HG02943 (cell line): ENCODE measurements around the gene FNIP2.
"Not testable (repeated sequence)": the region's sequence is repeated elsewhere in the genome, so short reads cannot be mapped to it uniquely, and the experiment has no call there.

ENCODE experiments used
- ATAC-seq: cut with Tn5 transposase; IDR thresholded peaks from one replicate; pipeline ENCODE4 v1.9.1; 2021; ENCODE audit warnings: mild to moderate bottlenecking, low read depth, moderate library complexity; ENCODE audit not compliant: unreplicated experiment

Gene FNIP2

GRCh38 chr4:158941895-158942294 lies 173.1 kb downstream of the FNIP2 start:
- no peak for ATAC-seq

- ATAC-seq = no peak
Measured at GRCh38 chr4:158945529-158946108, 176.8 kb downstream of the FNIP2 start.

GRCh38 chr4:158946825-158947224 lies 178.0 kb downstream of the FNIP2 start:
- ATAC-seq = no peak

GRCh38 chr4:158948071-158948470 lies 179.2 kb downstream of the FNIP2 start:
- ATAC-seq = no peak

GRCh38 chr4:158949099-158949498 lies 180.3 kb downstream of the FNIP2 start:
- ATAC-seq = no peak

GRCh38 chr4:158952221-158952774 lies 183.5 kb downstream of the FNIP2 start:
- ATAC-seq = not testable (repeated sequence)

- not testable (repeated sequence) for ATAC-seq
Measured at GRCh38 chr4:158956345-158956744, 187.5 kb downstream of the FNIP2 start.

GRCh38 chr4:158956918-158957317 lies 188.1 kb downstream of the FNIP2 start:
- ATAC-seq = not testable (repeated sequence)
